NCI-H1417 treated with DMSO at 0.1 percent for 48 hours (cell line): ENCODE measurements around the gene GSTO2.

Source experiments
- DNase-seq: peaks from one replicate; lab custom pipeline; 2025; lab: John Stamatoyannopoulos, UW

The GSTO2 gene

GRCh38 chr10:104326991-104327610, 58.1 kb downstream of the GSTO2 start:
- no peak for DNase-seq

DNA sequence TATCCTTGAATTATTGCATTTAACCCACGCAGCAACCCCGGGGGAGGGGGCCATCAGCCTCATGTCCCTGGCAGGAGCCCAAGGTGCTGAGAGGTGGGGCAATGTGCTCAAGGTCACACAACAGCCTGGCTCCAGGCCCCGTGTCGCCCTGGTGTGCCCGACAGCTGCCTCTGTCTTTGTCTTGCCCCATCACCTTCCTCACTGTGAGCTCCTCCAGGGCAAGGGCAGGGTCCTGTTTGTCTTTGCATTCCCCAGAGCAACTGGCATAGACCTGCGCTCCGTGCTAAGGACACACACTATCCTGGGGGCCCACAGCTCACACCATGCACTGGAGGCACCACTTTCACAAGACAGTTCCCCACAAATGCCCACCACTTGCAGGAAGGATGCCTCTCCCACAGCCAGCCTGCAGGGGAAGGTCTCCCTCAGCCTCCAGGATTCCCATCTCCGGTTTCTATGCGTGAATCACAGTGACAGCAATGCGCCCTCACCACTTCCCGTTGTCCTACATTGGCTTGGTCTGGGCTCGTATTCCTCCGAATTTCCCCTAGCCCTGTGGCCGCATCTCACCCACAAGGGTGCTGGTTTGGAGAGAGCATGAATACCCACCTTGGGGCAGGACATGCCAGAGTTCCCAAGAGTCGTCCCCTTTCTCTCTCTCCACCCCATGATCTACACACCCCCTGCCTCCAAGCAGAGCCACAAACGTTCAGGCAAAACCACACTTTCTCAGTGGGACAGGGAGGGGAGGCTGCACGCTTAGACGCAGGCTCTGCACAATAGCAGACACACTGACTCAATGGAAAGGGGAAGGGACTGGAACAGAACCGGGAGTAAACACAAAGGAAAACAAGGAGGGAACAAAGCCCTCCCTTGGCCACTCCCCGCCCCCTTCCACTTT, 59.0 kb downstream of the GSTO2 start:
- DNase-seq = no peak

- DNase-seq = no peak
Measured at GRCh38 chr10:104328646-104328895, 59.6 kb downstream of the GSTO2 start.

DNA sequence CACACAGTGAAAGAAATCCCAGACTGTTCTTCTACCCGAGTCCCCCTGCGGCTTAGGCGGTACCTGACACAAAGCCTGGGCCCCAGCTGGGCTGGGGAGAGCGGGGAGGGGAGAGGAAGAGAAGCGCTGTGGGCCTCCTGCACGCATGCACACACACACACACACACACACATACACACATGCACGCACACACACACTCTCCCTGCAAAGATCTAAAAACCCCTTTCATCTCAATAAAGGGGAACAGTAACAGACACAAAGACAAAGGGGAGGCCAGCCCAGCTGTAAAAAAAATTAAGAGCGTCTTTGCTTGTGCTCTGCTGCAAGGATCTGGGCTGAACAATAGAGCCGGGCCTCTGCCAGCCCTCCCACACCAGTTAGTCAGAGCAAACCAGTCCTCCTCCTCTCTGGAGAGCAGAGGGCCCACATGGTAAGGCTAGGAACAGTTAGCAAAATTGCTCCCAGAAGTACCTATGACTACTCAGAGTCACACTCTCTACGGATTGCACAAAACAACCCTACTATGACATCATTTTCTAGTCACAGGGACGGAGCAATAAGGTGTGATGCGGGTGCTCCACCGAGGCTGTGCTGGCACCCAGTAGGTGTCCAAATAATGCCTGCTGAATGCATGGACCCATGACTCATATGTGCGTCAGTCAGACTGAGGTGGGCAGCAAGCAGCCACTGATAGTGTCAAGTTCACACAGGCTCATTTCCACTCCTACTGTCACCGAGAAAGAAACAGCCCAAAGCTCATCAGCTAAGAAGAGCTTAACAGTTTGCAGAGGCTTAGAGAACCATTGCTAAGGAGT, 60.1 kb downstream of the GSTO2 start:
- DNase-seq = no peak

DNA sequence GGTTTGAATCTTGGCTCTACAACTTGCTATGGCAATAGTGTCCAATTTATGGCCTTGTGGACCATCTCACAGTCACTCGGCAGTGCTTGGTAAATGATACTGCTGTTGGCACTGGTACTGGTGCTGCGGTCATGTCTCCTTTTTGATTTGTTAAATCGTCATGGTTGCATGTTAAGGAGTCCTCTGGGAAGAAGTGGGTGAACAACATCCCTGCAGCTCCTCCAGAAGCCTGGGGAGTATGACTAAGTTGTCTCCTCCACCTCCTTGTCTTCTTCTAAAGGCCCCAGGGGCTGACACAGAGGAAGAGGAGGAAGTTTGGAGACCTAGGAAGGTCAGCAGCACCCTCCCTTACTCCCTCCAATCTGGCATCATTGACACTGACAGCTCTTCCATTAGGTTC, 60.8 kb downstream of the GSTO2 start:
- no peak for DNase-seq

- DNase-seq = no peak
Measured at GRCh38 chr10:104330168-104331110, 61.5 kb downstream of the GSTO2 start.

GRCh38 chr10:104331208-104331838, 62.3 kb downstream of the GSTO2 start:
- peak; percentile 64 for DNase-seq

DNA sequence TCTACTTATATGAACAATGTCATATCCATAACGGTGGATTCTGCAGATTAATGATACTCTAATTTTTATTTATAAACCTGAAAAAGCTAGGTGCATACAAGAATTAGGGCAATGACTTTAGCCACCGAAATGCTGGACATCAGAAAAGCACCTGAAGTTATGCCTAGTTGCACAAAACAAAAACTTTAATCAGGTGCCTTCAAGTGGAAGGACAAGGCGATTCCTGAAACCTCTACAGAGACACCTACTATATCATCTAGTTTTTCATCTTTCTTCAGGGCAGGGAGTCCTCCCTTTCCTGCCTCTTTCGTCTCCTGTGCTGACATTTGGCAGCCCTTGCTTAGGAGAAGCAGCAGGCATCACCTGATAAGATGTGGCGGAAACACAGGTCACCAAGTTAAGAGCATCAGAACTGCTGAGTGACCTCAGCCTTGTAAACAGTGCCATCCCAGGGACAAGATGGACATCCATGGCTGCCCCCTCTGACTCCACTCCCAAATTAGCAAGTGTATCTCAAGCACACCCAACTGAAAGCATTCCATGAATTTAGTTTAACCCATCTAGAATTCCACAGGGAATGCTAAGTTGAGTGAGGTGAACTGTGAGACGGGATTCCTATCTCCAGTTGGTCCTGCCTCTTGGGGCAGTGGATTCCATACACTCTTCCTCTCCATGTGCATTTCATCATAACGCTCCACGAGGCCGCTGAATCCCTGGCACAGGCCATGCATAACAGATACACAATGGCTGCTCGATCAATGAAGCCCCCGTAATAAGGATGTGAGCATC, 63.5 kb downstream of the GSTO2 start:
- DNase-seq = no peak

DNA sequence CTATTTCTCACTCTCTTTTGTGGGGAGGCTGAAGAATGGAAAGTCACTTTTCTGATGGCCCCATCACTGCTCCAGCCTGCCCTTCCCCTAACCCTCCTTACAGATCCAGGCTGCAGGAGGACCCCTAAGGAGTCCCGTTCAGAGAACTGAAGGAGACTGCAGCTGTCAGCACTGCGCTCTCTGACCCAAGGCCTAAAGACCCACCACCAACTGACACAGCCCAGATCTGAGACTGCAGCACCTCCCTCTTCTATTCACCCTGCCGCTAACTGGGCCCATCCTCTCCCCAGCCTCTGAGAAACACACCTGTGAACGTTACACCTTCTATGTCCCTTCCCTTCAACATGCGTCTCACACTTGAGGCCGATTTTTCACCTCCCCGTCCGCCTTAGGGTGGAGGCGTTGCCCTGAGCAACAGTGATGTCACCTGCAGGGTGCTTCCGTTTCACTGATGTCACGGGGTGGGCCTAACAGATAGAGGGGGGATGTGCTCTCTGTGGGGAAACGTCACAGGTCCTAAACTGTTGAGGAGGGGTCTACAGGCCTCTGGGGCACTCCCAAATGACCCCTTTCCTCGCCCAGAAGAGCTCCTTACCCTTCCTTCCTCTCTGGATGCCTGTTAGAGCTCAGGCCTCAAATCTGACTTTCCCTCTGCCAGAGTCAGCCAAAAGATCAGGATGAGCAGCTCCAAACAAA, 64.2 kb downstream of the GSTO2 start:
- no peak for DNase-seq

- DNase-seq = no peak
Measured at GRCh38 chr10:104333728-104334373, 64.9 kb downstream of the GSTO2 start.

GRCh38 chr10:104334561-104334960, 65.6 kb downstream of the GSTO2 start:
- DNase-seq = no peak

DNA sequence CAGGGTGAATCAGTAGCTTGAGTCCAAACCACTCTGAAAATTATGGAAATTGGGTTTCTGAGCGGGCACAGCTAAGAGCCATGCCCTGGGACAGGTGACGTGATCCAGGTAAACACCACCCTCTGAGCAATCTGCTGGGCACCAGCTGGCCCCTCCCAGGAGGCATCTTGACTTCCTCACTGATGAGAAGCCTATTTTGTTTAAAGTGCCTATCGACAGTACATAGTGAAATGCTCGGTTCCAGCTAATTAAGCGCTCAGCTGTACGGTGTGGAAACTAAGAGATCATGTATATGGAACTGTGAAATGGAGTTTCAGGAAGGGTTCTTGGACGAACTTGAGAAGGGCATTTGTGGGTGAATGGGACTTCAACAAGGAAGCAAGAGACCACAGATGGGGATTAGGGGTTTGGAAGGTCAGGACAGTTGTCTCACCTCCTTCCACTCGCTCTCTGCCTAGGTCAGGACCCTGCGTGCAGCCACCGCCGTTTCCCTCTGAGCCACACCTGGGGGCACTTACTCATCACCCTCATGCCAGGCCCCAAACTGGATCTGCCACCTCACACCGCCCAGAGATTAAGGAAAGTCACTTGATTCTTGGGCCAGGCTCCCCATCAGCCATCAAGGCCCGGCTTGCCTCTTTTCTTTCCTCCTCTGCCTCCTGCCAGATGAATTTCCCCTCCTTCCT, 66.1 kb downstream of the GSTO2 start:
- DNase-seq = no peak

GRCh38 chr10:104336821-104337467, 68.0 kb downstream of the GSTO2 start:
- DNase-seq = no peak

DNA sequence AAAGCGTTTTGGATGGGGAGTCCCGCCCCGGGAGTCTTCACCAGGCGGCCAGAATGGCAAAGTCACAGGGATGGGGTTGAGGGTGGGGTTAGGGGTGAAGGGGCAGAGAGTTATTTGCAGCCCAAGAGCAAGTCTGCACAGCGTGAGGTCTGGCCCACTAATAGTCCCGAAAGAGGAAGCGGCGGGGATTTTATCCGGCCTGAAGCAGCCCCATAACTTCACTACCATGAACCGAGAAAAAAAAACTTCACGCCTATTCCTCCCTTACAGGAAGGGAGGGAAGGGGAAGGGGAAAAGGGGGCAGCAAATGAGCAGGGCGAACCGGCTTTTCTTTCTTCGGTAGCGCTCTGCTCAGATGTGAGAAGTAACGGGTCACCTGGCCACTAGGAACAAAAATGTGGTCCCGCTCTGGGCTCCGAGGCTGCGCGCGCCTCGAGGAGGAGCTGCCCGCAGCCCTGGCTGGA, 68.6 kb downstream of the GSTO2 start:
- no peak for DNase-seq

GRCh38 chr10:104337985-104338735, 69.2 kb downstream of the GSTO2 start, which contains the start of gene ITPRIP:
TSS of gene ITPRIP (minus strand) at chr10:104338465. CDS start at chr10:104316051, 22,414 bp downstream.
- DNase-seq = no peak

DNA sequence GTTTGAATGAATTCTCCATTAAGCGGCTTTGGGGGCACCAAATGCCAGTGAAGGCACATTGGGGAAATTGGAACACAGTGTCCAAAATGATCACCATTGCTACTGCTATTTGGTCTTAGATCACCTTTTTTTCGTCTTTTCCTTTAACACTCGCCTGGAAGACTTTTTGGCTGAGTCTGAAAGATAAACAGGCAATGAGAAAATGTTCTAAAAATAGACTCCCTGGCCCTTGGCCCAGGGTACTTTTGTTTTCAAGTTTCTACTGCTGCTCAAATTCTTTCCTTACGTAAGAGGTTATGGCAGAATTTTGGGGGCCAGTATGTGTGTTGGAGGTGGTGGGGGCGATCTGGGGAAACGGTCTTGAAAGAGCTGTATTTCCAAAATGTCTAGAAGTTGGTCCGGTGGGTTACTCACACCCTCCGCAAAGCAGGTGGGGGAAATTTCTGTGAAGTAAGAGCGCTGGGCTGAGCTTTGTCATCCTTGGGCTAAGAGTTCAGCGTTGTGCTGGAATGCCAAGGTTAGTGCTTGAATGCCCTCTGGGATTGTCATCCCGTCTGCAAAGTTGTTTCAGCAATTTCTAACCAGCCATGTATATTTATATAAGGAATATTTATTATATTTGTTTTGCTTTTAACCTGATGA, 70.6 kb downstream of the GSTO2 start:
- no peak for DNase-seq

GRCh38 chr10:104340111-104340526, 71.1 kb downstream of the GSTO2 start:
- no peak for DNase-seq
